Endothelial cell of umbilical vein (primary cell): ENCODE data around the gene ZBP1. TPM values are rescaled to one million over a fixed set of nuclear protein-coding genes. Genes with fewer than 3 reads are reported as not detected.

Experiments
- BruUV-seq: library from RNA; stranded (reverse); fragments of 400-500 nt; replicated peaks from 2 replicates; lab custom pipeline; 2021; lab: Mats Ljungman, UMichigan
- CTCF ChIA-PET: fragments of 300-600, 350-600 bp; sonication (Branson Sonifier 250); formaldehyde crosslinking; loops from one replicate; lab custom pipeline; 2021; ENCODE audit warnings: antibody characterized with exemption, inconsistent platforms; lab: Charles Lee
- POLR2A ChIA-PET: fragments of 300-600, 350-600 bp; sonication (Branson Sonifier 250); formaldehyde crosslinking; loops from one replicate; lab custom pipeline; 2021; ENCODE audit warnings: antibody characterized with exemption, inconsistent platforms; lab: Charles Lee
- DNase-seq: peaks from one replicate; pipeline ENCODE4 v3.0.0-alpha.2; 2011; ENCODE audit warnings: low read depth, low spot score
- FAIRE-seq: peaks from 2 replicates; lab custom pipeline; 2011; peaks lifted over from hg19 to GRCh38; lab: Jason Lieb, UNC
- H2AFZ ChIP-seq: 2 replicates; pipeline ENCODE4 v1.6.0; 2012; ENCODE audit warnings: low read depth, low read length, control low read depth, inconsistent platforms
- H3K27ac ChIP-seq: 2 replicates; pipeline ENCODE4 v1.5.1; 2011; ENCODE audit warnings: low read depth, mild to moderate bottlenecking, control low read depth, low read length, moderate library complexity; ENCODE audit not compliant: insufficient read depth
- H3K27me3 ChIP-seq, 2 experiments: 2 replicates each; pipeline versions ENCODE4 v1.6.0 to v1.6.1; 2011; ENCODE audit warnings: low read length in 2 of 2, mixed read lengths in 1 of 2; ENCODE audit not compliant: control insufficient read depth in 2 of 2, insufficient read depth in 2 of 2
- H3K36me3 ChIP-seq, 2 experiments: 2 replicates in 1 of 2; 3 replicates in 1 of 2; pipeline ENCODE4 v1.5.1; 2011; ENCODE audit warnings: low read length in 2 of 2, mild to moderate bottlenecking in 1 of 2, moderate library complexity in 1 of 2; ENCODE audit not compliant: control insufficient read depth in 2 of 2, insufficient read depth in 2 of 2; ENCODE audit errors: extremely low read depth in 1 of 2
- H3K4me1 ChIP-seq: 3 replicates; pipeline ENCODE4 v1.5.1; 2011; ENCODE audit warnings: mild to moderate bottlenecking, low read length; ENCODE audit not compliant: control insufficient read depth, insufficient read depth; ENCODE audit errors: extremely low read depth
- H3K4me2 ChIP-seq: 2 replicates; pipeline ENCODE4 v1.6.1; 2011; ENCODE audit warnings: low read length, control low read depth, mixed read lengths; ENCODE audit not compliant: insufficient read depth
- H3K4me3 ChIP-seq, 3 experiments: fragments of 200-600 bp in 1 of 3; sonication (generic), shearing (Covaris generic) in 1 of 3; replicated peaks in 1 of 3; 2 replicates each; pipeline ENCODE4 v1.5.1; 2011 to 2016; ENCODE audit warnings: control low read depth in 3 of 3, low read length in 3 of 3, mild to moderate bottlenecking in 2 of 3, inconsistent platforms in 1 of 3, low read depth in 1 of 3, moderate library complexity in 1 of 3; ENCODE audit not compliant: insufficient read depth in 1 of 3
- H3K79me2 ChIP-seq: 2 replicates; pipeline ENCODE4 v1.6.0; 2012; ENCODE audit warnings: low read length, inconsistent platforms; ENCODE audit not compliant: control insufficient read depth, insufficient read depth
- H3K9ac ChIP-seq: replicated peaks from 2 replicates; pipeline ENCODE3; 2011; ENCODE audit warnings: low read length, control low read depth; ENCODE audit not compliant: insufficient read depth; ENCODE audit errors: extremely low read depth
- H3K9me1 ChIP-seq: replicated peaks from 3 replicates; pipeline ENCODE4 v1.6.0; 2011; ENCODE audit warnings: mild to moderate bottlenecking, low read length; ENCODE audit not compliant: control insufficient read depth, insufficient read depth; ENCODE audit errors: extremely low read depth
- H3K9me3 ChIP-seq: replicated peaks from 2 replicates; pipeline ENCODE4 v1.5.1; 2012; ENCODE audit warnings: low read length, inconsistent platforms; ENCODE audit not compliant: control insufficient read depth, insufficient read depth
- H4K20me1 ChIP-seq: replicated peaks from 2 replicates; pipeline ENCODE3; 2011; ENCODE audit warnings: mild to moderate bottlenecking, low read length; ENCODE audit not compliant: control insufficient read depth, insufficient read depth; ENCODE audit errors: extremely low read depth
- CTCF ChIP-seq, 2 donors: IDR thresholded peaks; 1 replicate in 1 of 2; 2 replicates in 1 of 2; pipeline ENCODE4 v1.5.1; 2011; ENCODE audit warnings: low read length in 2 of 2, mild to moderate bottlenecking in 2 of 2, moderate library complexity in 2 of 2, control low read depth in 1 of 2, inconsistent platforms in 1 of 2, low read depth in 1 of 2; ENCODE audit not compliant: insufficient read depth in 1 of 2; ENCODE audit errors: extremely low read depth in 1 of 2
- EZH2 ChIP-seq: IDR thresholded peaks from 2 replicates; pipeline ENCODE4 v1.6.1; 2012; ENCODE audit warnings: borderline replicate concordance, low read depth, mild to moderate bottlenecking, moderate library complexity, low read length, inconsistent platforms; ENCODE audit not compliant: severe bottlenecking
- JUN ChIP-seq: IDR thresholded peaks from 2 replicates; pipeline ENCODE4 v1.6.1; 2011; ENCODE audit warnings: borderline replicate concordance, low read depth; ENCODE audit not compliant: insufficient read length, insufficient read depth
- MAX ChIP-seq: IDR thresholded peaks from 2 replicates; pipeline ENCODE4 v1.6.1; 2011; ENCODE audit not compliant: insufficient read depth, insufficient read length
- MYC ChIP-seq: IDR thresholded peaks from one replicate; pipeline ENCODE4 v1.6.1; 2011; ENCODE audit warnings: mild to moderate bottlenecking, low read depth, low read length
- POLR2A ChIP-seq: IDR thresholded peaks from 2 replicates; pipeline ENCODE4 v1.6.1; 2012; ENCODE audit warnings: low read depth, mild to moderate bottlenecking, control low read depth, low read length
- dilution Hi-C: fragments of 300-500 bp; cut with MboI; formaldehyde crosslinking; loops from one replicate; pipeline ENCODE4 v1.15.0; 2019; ENCODE audit warnings: low sequenced_read_pairs; ENCODE audit not compliant: extremely low pct_ligation_motif_present
- intact Hi-C: fragments of 100-400 bp; cut with micrococcal nuclease; formaldehyde crosslinking; loops from one replicate; pipeline ENCODE4 v1.10.0; 2022
- polyA plus RNA-seq, 4 experiments: library from polyadenylated mRNA; depleted of rRNA in 3 of 4; stranded (reverse) in 3 of 4; unstranded in 1 of 4; fragments of >200 nt; gene quantifications; 2 replicates each; pipeline versions ENCODE4 v1.2.1 to v1.2.3, GENCODE V29; 2011 to 2012; ENCODE audit warnings: missing spikeins in 1 of 4
- total RNA-seq: library from RNA; stranded (reverse); gene quantifications from 2 replicates; pipeline ENCODE4 v1.2.3, GENCODE V29; 2021

ZBP1 gene
- total and polyA plus RNA-seq, 2 donors (not counting 3 experiments of a cell fraction or from before 2014, with no cell fraction given), result not detected

GRCh38 chr20:57587989-57588377 lies 32.2 kb downstream of the ZBP1 start:
- Histone ChIP-seq H3K79me2 (no peaks in the 10 kb centered on the region), H3K27me3 (no peaks in the 10 kb centered on the region), H2AFZ (no peak overlapping the region), H3K36me3 (no peaks in the 10 kb centered on the region), H3K9me1 (no peaks in the 10 kb centered on the region), H3K27ac (no peak overlapping the region), H3K4me1 (no peaks in the 10 kb centered on the region), H3K4me3 (no peak overlapping the region), H3K4me2 (no peak overlapping the region), H3K9ac (no peak overlapping the region), H4K20me1 (no peaks in the 10 kb centered on the region), H3K9me3 (no peaks in the 10 kb centered on the region)
- ChIA-PET POLR2A (no interaction called here), CTCF (interaction anchor here (1.3 to 1.6 kb wide), 3 partner anchors 49 to 74 kb away, joined by 4 to 5 read pairs (median 5); no protein-coding TSS in a partner anchor)
- DNase-seq (no peak), FAIRE-seq (no peak)
- dilution Hi-C loops, result no loop called here
- intact Hi-C loops, result no loop called here
- no peak for TF ChIP-seq MAX
- no TSS peak for BruUV-seq

GRCh38 chr20:57587278-57587988 lies 32.8 kb downstream of the ZBP1 start:
- CTCF ChIA-PET, result interaction anchor here (1.3 to 1.6 kb wide), 3 partner anchors 49 to 74 kb away, joined by 4 to 5 read pairs (median 5); no protein-coding TSS in a partner anchor

More at GRCh38 chr20:57587278-57587988, 32.8 kb downstream of the ZBP1 start:
- DNase-seq, result no peak
- Histone ChIP-seq H3K9me1 (no peaks in the 10 kb centered on the region), H3K27me3 (no peaks in the 10 kb centered on the region), H3K9me3 (no peaks in the 10 kb centered on the region), H3K4me1 (no peaks in the 10 kb centered on the region), H3K9ac (no peak overlapping the region), H3K27ac (no peak overlapping the region), H4K20me1 (no peaks in the 10 kb centered on the region), H3K36me3 (no peaks in the 10 kb centered on the region), H3K4me3 (no peak overlapping the region), H3K79me2 (no peaks in the 10 kb centered on the region), H2AFZ (no peak overlapping the region), H3K4me2 (no peak overlapping the region)
- POLR2A ChIA-PET, result no interaction called here
- dilution Hi-C loops, result no loop called here
- BruUV-seq, result no TSS peak
- no peak for FAIRE-seq
- TF ChIP-seq EZH2 (no peak), CTCF (IDR thresholded peaks at IDR 0.05; ENCODE audit: extremely low read depth in 1 of 2, insufficient read depth in 1 of 2, low read depth in 1 of 2, low read length in 2 of 2) (no peak), POLR2A (no peak), JUN (no peak), MYC (no peak), MAX (no peak)
- intact Hi-C loops, result no loop called here
